Gastrocnemius medialis (tissue), 4 donors: Measurements from ENCODE around the gene MBOAT7. TPM values are rescaled to one million over a fixed set of nuclear protein-coding genes. Genes with fewer than 3 reads are reported as not detected.

Source experiments
- ATAC-seq, 2 donors: fragments of 150-250 bp; one replicate each; pipeline ENCODE4 v1.9.1; 2016
- DNase-seq, 2 donors: peaks; one replicate each; pipeline ENCODE4 v3.0.0-alpha.2; 2019
- H3K27ac ChIP-seq, 4 donors: fragments of 200-600 bp; sonication (generic); 1 replicate in 1 of 4; 2 replicates in 3 of 4; pipeline ENCODE4 v1.5.1; 2016 to 2018; ENCODE audit warnings: mild to moderate bottlenecking in 2 of 4, moderate library complexity in 1 of 4
- H3K27me3 ChIP-seq, 3 donors: fragments of 200-600 bp; sonication (generic) in 2 of 3; 1 replicate in 1 of 3; 2 replicates in 2 of 3; pipeline versions ENCODE4 v1.5.1 to v1.6.0; 2016 to 2019; ENCODE audit warnings: mild to moderate bottlenecking in 1 of 3, moderate library complexity in 1 of 3
- H3K36me3 ChIP-seq, 2 donors: fragments of 200-600 bp; sonication (generic) in 1 of 2; one replicate each; pipeline ENCODE4 v1.5.1; 2017 to 2018
- H3K4me1 ChIP-seq, 2 donors: fragments of 200-600 bp; sonication (generic) in 1 of 2; one replicate each; pipeline ENCODE4 v1.5.1; 2016 to 2017; ENCODE audit warnings: mild to moderate bottlenecking in 2 of 2
- H3K4me3 ChIP-seq, 4 donors: fragments of 200-600 bp; sonication (generic) in 3 of 4; 1 replicate in 1 of 4; 2 replicates in 3 of 4; pipeline ENCODE4 v1.5.1; 2016 to 2019; ENCODE audit warnings: mild to moderate bottlenecking in 2 of 4
- H3K9me3 ChIP-seq, 3 donors: fragments of 200-600 bp; sonication (generic) in 2 of 3; 1 replicate in 1 of 3; 2 replicates in 2 of 3; pipeline ENCODE4 v1.5.1; 2016 to 2019
- POLR2A ChIP-seq, 2 donors: fragments of 450-650 bp; IDR thresholded peaks; one replicate each; pipeline ENCODE4 v1.6.1; 2017; ENCODE audit warnings: antibody characterized with exemption in 2 of 2, mild to moderate bottlenecking in 2 of 2, moderate library complexity in 2 of 2
- in situ Hi-C, 4 donors: fragments of 200-750 bp; cut with MboI; loops; one replicate each; pipeline versions ENCODE4 v1.15.0 to v1.8.0; 2017; ENCODE audit warnings: low sequenced_read_pairs in 4 of 4
- intact Hi-C: fragments of 100-400 bp; cut with DNase I; formaldehyde crosslinking; loops from one replicate; pipeline ENCODE4 v1.15.1; 2023; ENCODE audit warnings: low total_unique reads
- total RNA-seq, 4 donors: library from RNA; depleted of rRNA; stranded (reverse); fragments of >200 nt; gene quantifications; one replicate each; pipeline versions ENCODE4 v1.1.0 to v1.2.3, GENCODE V29; 2016
- TF ChIP-seq, protein P1 (sequence below), 5 experiments: fragments of 450-650 bp in 3 of 5; fragments of 200-600 bp in 2 of 5; sonication (generic) in 2 of 5; IDR thresholded peaks in 4 of 5; conservative IDR thresholded peaks in 1 of 5; 1 replicate in 4 of 5; 2 replicates in 1 of 5; pipeline ENCODE4 v1.5.1; 2016 to 2019; ENCODE audit warnings: antibody characterized with exemption in 5 of 5, mild to moderate bottlenecking in 3 of 5, moderate library complexity in 3 of 5

The MBOAT7 gene
- total RNA-seq, 4 donors from 2014 or later, result 11.6 to 36.4 (median 19.3) TPM

DNA sequence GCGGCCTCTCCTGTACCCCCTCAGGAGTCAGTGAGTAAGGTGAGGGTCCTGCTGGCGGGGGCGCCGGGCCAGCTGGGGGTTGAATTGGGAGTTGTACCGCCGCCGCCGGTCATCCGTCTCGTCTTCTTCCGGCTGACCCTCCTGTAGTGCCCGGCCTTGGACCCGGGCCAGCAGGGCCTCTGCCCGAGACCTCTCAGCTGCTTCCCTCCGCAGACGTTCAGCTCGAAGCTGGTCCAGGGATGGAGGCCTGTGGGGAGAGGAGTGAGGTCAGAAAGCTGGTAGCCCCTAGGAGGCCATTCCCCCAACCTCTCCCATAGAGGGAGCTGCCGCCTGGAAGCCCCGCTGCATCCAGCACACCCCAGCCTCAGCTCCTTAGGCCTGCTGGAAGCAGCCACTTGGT, 33.7 kb downstream of the MBOAT7 start:
- TF ChIP-seq, protein P1, sequence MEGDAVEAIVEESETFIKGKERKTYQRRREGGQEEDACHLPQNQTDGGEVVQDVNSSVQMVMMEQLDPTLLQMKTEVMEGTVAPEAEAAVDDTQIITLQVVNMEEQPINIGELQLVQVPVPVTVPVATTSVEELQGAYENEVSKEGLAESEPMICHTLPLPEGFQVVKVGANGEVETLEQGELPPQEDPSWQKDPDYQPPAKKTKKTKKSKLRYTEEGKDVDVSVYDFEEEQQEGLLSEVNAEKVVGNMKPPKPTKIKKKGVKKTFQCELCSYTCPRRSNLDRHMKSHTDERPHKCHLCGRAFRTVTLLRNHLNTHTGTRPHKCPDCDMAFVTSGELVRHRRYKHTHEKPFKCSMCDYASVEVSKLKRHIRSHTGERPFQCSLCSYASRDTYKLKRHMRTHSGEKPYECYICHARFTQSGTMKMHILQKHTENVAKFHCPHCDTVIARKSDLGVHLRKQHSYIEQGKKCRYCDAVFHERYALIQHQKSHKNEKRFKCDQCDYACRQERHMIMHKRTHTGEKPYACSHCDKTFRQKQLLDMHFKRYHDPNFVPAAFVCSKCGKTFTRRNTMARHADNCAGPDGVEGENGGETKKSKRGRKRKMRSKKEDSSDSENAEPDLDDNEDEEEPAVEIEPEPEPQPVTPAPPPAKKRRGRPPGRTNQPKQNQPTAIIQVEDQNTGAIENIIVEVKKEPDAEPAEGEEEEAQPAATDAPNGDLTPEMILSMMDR (IDR thresholded peaks at IDR 0.05 in 4 of 5, conservative IDR thresholded peaks at IDR 0.05 in 1 of 5), result no peak
- no peak for TF ChIP-seq POLR2A (IDR thresholded peaks at IDR 0.05)
- Histone ChIP-seq H3K9me3 (no peaks in the 10 kb centered on the region), H3K36me3 (peaks cover 0 to 75% of the 10 kb centered on the region in 2 donors), H3K27me3 (no peaks in the 10 kb centered on the region), H3K4me1 (peaks cover 15 to 20% of the 10 kb centered on the region in 2 donors), H3K27ac (no peak overlapping the region), H3K4me3 (no peak overlapping the region)
- ATAC-seq (no peak), DNase-seq (no peak)
- intact Hi-C loops (no loop called here), in situ Hi-C loops (no loop called here)

DNA sequence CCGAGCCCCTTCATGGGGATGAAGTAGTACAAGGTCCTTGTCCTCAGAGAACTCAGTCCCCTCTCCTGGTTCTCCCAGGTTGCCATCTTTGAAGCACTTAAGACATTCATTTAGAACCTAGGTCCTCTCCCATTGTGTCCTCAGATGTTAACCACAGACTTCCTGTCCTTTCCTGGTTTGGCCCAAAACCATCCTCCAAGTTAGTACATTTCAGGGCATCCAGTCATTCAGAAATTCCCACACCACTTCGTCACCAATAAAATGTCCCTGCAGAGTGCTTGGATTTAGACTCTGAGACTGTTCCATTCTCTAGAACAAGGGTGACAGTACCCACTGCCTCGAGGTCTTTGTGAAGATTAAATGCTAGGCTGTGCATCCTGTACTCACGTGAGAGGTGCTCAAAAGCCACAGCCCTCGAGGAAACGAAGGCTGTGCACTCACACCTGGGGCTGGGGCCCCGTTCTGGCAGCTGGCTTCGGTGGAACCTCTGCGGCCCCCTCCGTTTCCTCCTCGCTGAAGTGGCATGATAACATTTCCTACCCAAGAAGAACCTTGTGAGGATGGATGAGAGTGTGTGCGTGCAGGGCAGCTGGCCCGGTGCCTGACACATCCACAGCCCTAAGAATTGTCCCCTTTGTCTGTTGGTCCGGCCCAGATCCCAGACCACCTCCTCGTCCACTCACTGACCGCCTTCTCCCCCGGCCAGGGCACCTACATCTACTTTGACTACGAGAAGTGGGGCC, 34.6 kb downstream of the MBOAT7 start:
- no peaks in the 10 kb centered on the region for H3K9me3 ChIP-seq
- intact Hi-C loops (no loop called here), in situ Hi-C loops (no loop called here)
- H3K27ac ChIP-seq, result no peak overlapping the region
- H3K27me3 ChIP-seq, result no peaks in the 10 kb centered on the region
- H3K4me3 ChIP-seq, result no peak overlapping the region
- ATAC-seq (no peak), DNase-seq (no peak)
- peaks cover 0 to 84% of the 10 kb centered on the region in 2 donors for H3K36me3 ChIP-seq
- peaks cover 9 to 12% of the 10 kb centered on the region in 2 donors for H3K4me1 ChIP-seq
- TF ChIP-seq POLR2A (IDR thresholded peaks at IDR 0.05), result no peak
- TF ChIP-seq, protein P1 (IDR thresholded peaks at IDR 0.05 in 4 of 5, conservative IDR thresholded peaks at IDR 0.05 in 1 of 5), result no peak

DNA sequence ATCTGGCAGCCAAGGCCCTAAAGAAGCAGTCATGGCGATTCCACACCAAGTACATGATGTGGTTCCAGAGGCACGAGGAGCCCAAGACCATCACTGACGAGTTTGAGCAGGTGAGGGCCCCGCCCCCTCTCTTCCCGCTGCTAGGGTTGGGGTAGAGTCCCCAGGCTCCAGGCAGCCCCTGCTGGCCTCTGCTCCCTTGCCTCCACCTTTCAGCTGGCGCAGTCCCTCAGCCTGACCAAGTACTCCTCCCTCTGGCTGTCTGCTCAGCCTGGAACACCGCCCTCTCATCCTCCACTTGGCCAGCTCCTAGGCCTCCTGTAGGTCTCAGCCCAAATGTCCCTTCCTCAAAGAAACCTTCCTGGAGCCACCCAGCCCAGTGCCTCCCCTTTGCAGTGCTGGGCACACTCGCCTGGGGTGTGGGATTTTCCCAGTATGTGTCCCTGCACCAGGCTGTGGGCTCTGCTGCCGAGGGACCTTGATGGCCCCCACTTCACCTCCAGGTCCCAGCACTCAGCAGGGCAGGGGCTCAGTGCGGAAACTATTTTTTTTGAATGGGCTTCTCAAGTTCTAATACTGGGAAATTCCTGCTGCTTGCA, 35.6 kb downstream of the MBOAT7 start:
- Histone ChIP-seq H3K36me3 (peaks cover 0 to 93% of the 10 kb centered on the region in 2 donors), H3K4me3 (no peak overlapping the region), H3K27me3 (no peaks in the 10 kb centered on the region), H3K9me3 (no peaks in the 10 kb centered on the region), H3K4me1 (peaks cover 7 to 9% of the 10 kb centered on the region in 2 donors), H3K27ac (peak overlapping the region in 1 of 4 donors; percentile 18)
- intact Hi-C loops, result no loop called here
- DNase-seq (no peak), ATAC-seq (no peak)
- in situ Hi-C loops, result no loop called here
- TF ChIP-seq, protein P1 (IDR thresholded peaks at IDR 0.05 in 4 of 5, conservative IDR thresholded peaks at IDR 0.05 in 1 of 5), result no peak
- no peak for TF ChIP-seq POLR2A (IDR thresholded peaks at IDR 0.05)

DNA sequence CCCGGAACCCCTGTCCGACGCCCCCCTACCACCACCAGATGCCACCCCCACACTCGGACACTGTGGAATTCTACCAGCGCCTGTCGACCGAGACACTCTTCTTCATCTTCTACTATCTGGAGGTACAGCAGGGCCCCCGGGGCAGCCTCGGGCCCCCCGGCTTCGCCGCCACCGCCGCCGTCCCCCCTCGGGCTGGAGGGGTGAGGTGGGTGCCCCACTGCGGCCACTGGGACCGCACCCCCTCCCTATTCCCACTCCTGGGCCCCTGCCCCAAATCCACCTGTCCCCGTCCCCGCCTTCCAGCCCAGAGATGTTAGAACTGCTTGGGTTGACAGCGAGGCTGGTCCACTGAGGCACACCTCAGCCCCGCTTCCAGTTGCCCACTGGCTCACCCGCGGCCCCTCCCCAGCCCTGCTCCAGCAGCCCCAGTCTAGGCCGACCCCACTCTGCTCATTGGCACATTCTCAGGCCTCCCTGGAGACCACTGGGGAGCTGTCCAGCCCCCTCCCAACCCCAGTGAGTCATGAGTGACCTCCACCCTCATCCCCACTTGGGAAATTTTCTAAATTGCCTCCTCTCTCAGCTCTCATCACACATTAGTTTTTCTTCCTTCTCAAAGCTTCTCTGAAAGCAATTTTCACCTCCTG, 36.4 kb downstream of the MBOAT7 start:
- Histone ChIP-seq H3K9me3 (no peaks in the 10 kb centered on the region), H3K36me3 (peaks cover 0 to 99% of the 10 kb centered on the region in 2 donors), H3K27ac (peak overlapping the region in 1 of 4 donors; percentile 18), H3K27me3 (no peaks in the 10 kb centered on the region), H3K4me3 (no peak overlapping the region), H3K4me1 (peaks cover 0 to 1% of the 10 kb centered on the region in 2 donors)
- in situ Hi-C loops (no loop called here), intact Hi-C loops (no loop called here)
- no peak for TF ChIP-seq POLR2A (IDR thresholded peaks at IDR 0.05)
- TF ChIP-seq, protein P1 (IDR thresholded peaks at IDR 0.05 in 4 of 5, conservative IDR thresholded peaks at IDR 0.05 in 1 of 5), result no peak
- no peak for DNase-seq
- no peak for ATAC-seq
